Right ventricle myocardium inferior (tissue), 1 donor: ENCODE measurements around the gene UBE2L3. TPM values are rescaled to one million over a fixed set of nuclear protein-coding genes. Genes with fewer than 3 reads are reported as not detected.
"Not testable (repeated sequence)": the region's sequence is repeated elsewhere in the genome, so short reads cannot be mapped to it uniquely, and the experiment has no call there.

Experiments used
- ATAC-seq: fragments of 200-7000 bp; cut with Tn5 transposase; one replicate; pipeline ENCODE4 v1.9.1; 2020; ENCODE audit warnings: mild to moderate bottlenecking, moderate library complexity
- DNase-seq: peaks from one replicate; pipeline ENCODE4 v3.0.0; 2021; ENCODE audit errors: missing footprints
- intact Hi-C: fragments of 100-400 bp; cut with DNase I; formaldehyde crosslinking; loops from one replicate; pipeline ENCODE4 v1.11.0; 2022
- total RNA-seq: library from RNA; stranded (reverse); fragmentation: NEBNext Ultra II Directional; extraction: Animal tissue kit (Norgen Biotek cat#: 25700); gene quantifications from one replicate; pipeline ENCODE4 v1.2.1, GENCODE V29; 2021
- donor health status: DM: no; HTN: yes; CAD: no; lungs with severe emphysema.

UBE2L3 gene
- total RNA-seq, 1 donor from 2014 or later: 51.0 TPM

GRCh38 chr22:21569459-21570170 is 2.1 kb downstream of the UBE2L3 start:
- no peak for ATAC-seq
- DNase-seq: no peak
- intact Hi-C loops: no loop called here

GRCh38 chr22:21570398-21570797 is 2.9 kb downstream of the UBE2L3 start:
- intact Hi-C loops: no loop called here
- DNase-seq (no peak), ATAC-seq (no peak)

GRCh38 chr22:21571679-21572078 is 4.2 kb downstream of the UBE2L3 start:
- ATAC-seq: no peak
- intact Hi-C loops: no loop called here
- no peak for DNase-seq

GRCh38 chr22:21573293-21573734 is 5.8 kb downstream of the UBE2L3 start:
- intact Hi-C loops: no loop called here
- DNase-seq (no peak), ATAC-seq (no peak)

- DNase-seq (no peak), ATAC-seq (no peak)
- intact Hi-C loops: no loop called here
Measured at GRCh38 chr22:21573750-21574494, 6.4 kb downstream of the UBE2L3 start.

GRCh38 chr22:21579474-21579851 is 11.9 kb downstream of the UBE2L3 start:
- DNase-seq: no peak
- intact Hi-C loops: no loop called here
- no peak for ATAC-seq

- intact Hi-C loops: not testable (repeated sequence)
Measured at GRCh38 chr22:21580623-21581007, 13.1 kb downstream of the UBE2L3 start.

GRCh38 chr22:21581009-21581713 is 13.6 kb downstream of the UBE2L3 start:
- DNase-seq, ATAC-seq, intact Hi-C loops: not testable (repeated sequence)

More at GRCh38 chr22:21580623-21581007, 13.1 kb downstream of the UBE2L3 start:
- DNase-seq, ATAC-seq: not testable (repeated sequence)

- ATAC-seq (no peak), DNase-seq (no peak)
- intact Hi-C loops: no loop called here
Measured at GRCh38 chr22:21582801-21583740, 15.6 kb downstream of the UBE2L3 start.

- intact Hi-C loops: no loop called here
- DNase-seq: no peak
- no peak for ATAC-seq
Measured at GRCh38 chr22:21585389-21585788, 17.9 kb downstream of the UBE2L3 start.

- intact Hi-C loops: no loop called here
- DNase-seq: no peak
- ATAC-seq: no peak
Measured at GRCh38 chr22:21587803-21588611, 20.5 kb downstream of the UBE2L3 start.

GRCh38 chr22:21589396-21589795 is 21.9 kb downstream of the UBE2L3 start:
- DNase-seq (no peak), ATAC-seq (no peak)
- intact Hi-C loops: no loop called here

GRCh38 chr22:21590809-21591641 is 23.5 kb downstream of the UBE2L3 start:
- intact Hi-C loops: loop anchor here (5.0 kb wide), 1 partner anchor 36 kb away; no protein-coding TSS in a partner anchor
- DNase-seq: no peak
- ATAC-seq: no peak

- intact Hi-C loops: loop anchor here (5.0 kb wide), 1 partner anchor 36 kb away; no protein-coding TSS in a partner anchor
- ATAC-seq (peak; percentile 64), DNase-seq (peak; percentile 68)
Measured at GRCh38 chr22:21591695-21592094, 24.2 kb downstream of the UBE2L3 start.

- intact Hi-C loops: loop anchor here (5.0 kb wide), 1 partner anchor 35 kb away; no protein-coding TSS in a partner anchor
- ATAC-seq (no peak), DNase-seq (no peak)
Measured at GRCh38 chr22:21592422-21592821, 24.9 kb downstream of the UBE2L3 start.

- ATAC-seq: peak; percentile 67
- intact Hi-C loops: loop anchor here (5.0 kb wide), 1 partner anchor 34 kb away; no protein-coding TSS in a partner anchor
- peak; percentile 77 for DNase-seq
Measured at GRCh38 chr22:21593406-21594232, 26.1 kb downstream of the UBE2L3 start.
